ENCODE results near the gene TMEM254. TPM values are rescaled to one million over a fixed set of nuclear protein-coding genes. Genes with fewer than 3 reads are reported as not detected.
A peak's percentile ranks its signal among the peaks of the same experiment; 100 is the strongest.

TMEM254 gene
- total and polyA plus RNA-seq, 9 of the 15 experiments (the other 6 are each of a cell fraction or from before 2014, with no cell fraction given) = 0.59 to 4.7 (median 1.9) TPM

- Histone ChIP-seq H3K36me3 (ENCODE audit: control insufficient read depth, insufficient read depth, low read length) (no peaks in the 10 kb centered on the region), H3K9me3 (replicated peaks; ENCODE audit: control insufficient read depth, insufficient read depth, low read depth, low read length) (no peaks in the 10 kb centered on the region), H3K4me1 (replicated peaks in 1 of 2; ENCODE audit: control insufficient read depth in 2 of 2, insufficient read depth in 2 of 2, low read length in 2 of 2) (no peaks in the 10 kb centered on the region), H3K9ac (ENCODE audit: insufficient read depth in 1 of 2, low read depth in 2 of 2, low read length in 2 of 2) (no peak overlapping the region), H3K9me1 (ENCODE audit: control insufficient read depth, insufficient read depth, low read length) (no peaks in the 10 kb centered on the region), H3K4me3 (no peak overlapping the region), H4K20me1 (replicated peaks; ENCODE audit: control insufficient read depth, insufficient read depth, low read length) (no peaks in the 10 kb centered on the region), H3K27me3 (ENCODE audit: control insufficient read depth in 2 of 2, insufficient read depth in 2 of 2, low read length in 2 of 2) (peaks cover 17 to 25% of the 10 kb centered on the region in 2 experiments), H3K4me2 (ENCODE audit: insufficient read depth, low read length) (no peak overlapping the region), H3K27ac (ENCODE audit: extremely low read depth, low read depth, low read length) (no peak overlapping the region), H2AFZ (ENCODE audit: low read depth, low read length) (no peak overlapping the region), H3K79me2 (ENCODE audit: control insufficient read depth, insufficient read depth, low read length) (no peaks in the 10 kb centered on the region)
- no peak for FAIRE-seq
- ATAC-seq = peak; percentile 18; the same call in 1 of the 3 replicates
- 2% methylated on average over 4 of the region's 4 CpGs for WGBS (ENCODE audit: insufficient coverage, low coverage, missing lambda C conversion rate)
- DNase-seq (ENCODE audit: extremely low read depth in 1 of 4, low spot score in 3 of 4) = no peak
- intact Hi-C loops (cut with micrococcal nuclease) (loop anchor here (10.0 kb wide), 2 partner anchors 192 to 592 kb away; no protein-coding TSS in a partner anchor), in situ Hi-C loops (cut with MboI) (loop anchor here (10.0 kb wide), 1 partner anchor 582 kb away; no protein-coding TSS in a partner anchor)
- BruUV-seq (replicated peaks) = no TSS peak
- TF ChIP-seq ZKSCAN1 (IDR thresholded peaks at IDR 0.05; ENCODE audit: low read depth, low read length) = no peak
- TF ChIP-seq FOXM1 (IDR thresholded peaks at IDR 0.05; ENCODE audit: low read depth) = no peak
- TF ChIP-seq FOXM1 (CRISPR knock-in tag; IDR thresholded peaks at IDR 0.05; ENCODE audit: low read depth) = no peak
- TF ChIP-seq E2F4 (CRISPR knock-in tag; IDR thresholded peaks at IDR 0.05; ENCODE audit: low read depth) = no peak
- TF ChIP-seq CCAR2 (IDR thresholded peaks at IDR 0.05; ENCODE audit: low read depth, low read length) = no peak
- no peak for TF ChIP-seq SIN3B (IDR thresholded peaks at IDR 0.05; ENCODE audit: low read depth)
- TF ChIP-seq ZNF584 (CRISPR knock-in tag; IDR thresholded peaks at IDR 0.05; ENCODE audit: low read depth) = no peak
- POLR2A ChIA-PET = interaction anchor here (0.5 kb wide), 1 partner anchor 202 kb away, joined by 3 read pairs; no protein-coding TSS in a partner anchor
- CTCF ChIA-PET (ENCODE audit: low intra/inter-chr PET ratio) = no interaction called here
Measured at GRCh38 chr10:80126876-80127275, 48.4 kb downstream of the TMEM254 start.
